Neural cell (in vitro differentiated cells): ENCODE results near the gene CRYBA1. TPM values are rescaled to one million over a fixed set of nuclear protein-coding genes. Genes with fewer than 3 reads are reported as not detected.

Experiments used
- H2AFZ ChIP-seq: fragments of 200-600, 300-800 bp; sonication (generic), shearing (Covaris generic); 2 replicates; pipeline ENCODE4 v1.6.0; 2014; ENCODE audit warnings: low read depth, mild to moderate bottlenecking, antibody characterized with exemption, low read length, moderate library complexity
- H3F3A ChIP-seq: fragments of 200-600 bp; shearing (Covaris generic); 2 replicates; pipeline ENCODE4 v1.6.1; 2016; ENCODE audit warnings: mild to moderate bottlenecking, moderate library complexity, mixed read lengths, antibody characterized with exemption, low read length; ENCODE audit not compliant: insufficient read depth, poor library complexity, severe bottlenecking
- H3K27ac ChIP-seq: fragments of 200-600, 300-800 bp; sonication (generic), shearing (Covaris generic); 2 replicates; pipeline ENCODE4 v1.5.1; 2014; ENCODE audit warnings: mild to moderate bottlenecking, low read length, moderate library complexity
- H3K27me3 ChIP-seq: fragments of 300-800, 200-600 bp; sonication (generic), shearing (Covaris generic); 2 replicates; pipeline ENCODE4 v1.6.0; 2014; ENCODE audit warnings: mild to moderate bottlenecking, low read depth, low read length, moderate library complexity; ENCODE audit not compliant: insufficient read depth
- H3K36me3 ChIP-seq: fragments of 300-800, 200-600 bp; sonication (generic), shearing (Covaris generic); 2 replicates; pipeline ENCODE4 v1.5.1; 2014; ENCODE audit warnings: mild to moderate bottlenecking, antibody characterized with exemption, low read length, moderate library complexity; ENCODE audit not compliant: insufficient read depth
- H3K4me2 ChIP-seq: fragments of 300-800, 200-600 bp; sonication (generic), shearing (Covaris generic); 2 replicates; pipeline ENCODE4 v1.6.0; 2014; ENCODE audit warnings: mild to moderate bottlenecking, low read length
- H3K4me3 ChIP-seq: fragments of 300-800, 200-600 bp; sonication (generic), shearing (Covaris generic); 2 replicates; pipeline ENCODE4 v1.5.1; 2014; ENCODE audit warnings: mild to moderate bottlenecking, low read length, moderate library complexity
- H3K79me2 ChIP-seq: fragments of 200-600 bp; shearing (Covaris generic); replicated peaks from 2 replicates; pipeline ENCODE4 v1.6.0; 2014; ENCODE audit warnings: mild to moderate bottlenecking, low read length, moderate library complexity; ENCODE audit not compliant: insufficient read depth
- H3K9ac ChIP-seq: fragments of 300-800, 200-600 bp; sonication (generic), shearing (Covaris generic); 2 replicates; pipeline ENCODE4 v1.6.1; 2016; ENCODE audit warnings: mild to moderate bottlenecking, low read length, mixed read lengths
- H3K9me2 ChIP-seq: fragments of 200-600 bp; shearing (Covaris generic); 2 replicates; pipeline ENCODE4 v1.6.1; 2016; ENCODE audit warnings: mild to moderate bottlenecking, low read length, mixed read lengths; ENCODE audit not compliant: insufficient read depth
- H3K9me3 ChIP-seq: fragments of 200-600, 300-800 bp; sonication (generic), shearing (Covaris generic); 2 replicates; pipeline ENCODE4 v1.6.1; 2016; ENCODE audit warnings: mild to moderate bottlenecking, mixed run types, low read length, moderate library complexity, mixed read lengths
- H4K20me1 ChIP-seq: fragments of 200-600 bp; shearing (Covaris generic); 2 replicates; pipeline ENCODE4 v1.6.1; 2016; ENCODE audit warnings: mild to moderate bottlenecking, mixed run types; ENCODE audit not compliant: insufficient read depth
- CTCF ChIP-seq: fragments of 450-650 bp; IDR thresholded peaks from 2 replicates; pipeline ENCODE4 v1.5.1; 2014; ENCODE audit warnings: antibody characterized with exemption, mild to moderate bottlenecking, moderate library complexity; ENCODE audit not compliant: poor library complexity, severe bottlenecking
- EP300 ChIP-seq: fragments of 450-650 bp; conservative IDR thresholded peaks from 2 replicates; pipeline ENCODE4 v1.6.1; 2014; ENCODE audit warnings: antibody characterized with exemption, mild to moderate bottlenecking, moderate library complexity; ENCODE audit not compliant: poor library complexity, severe bottlenecking
- EZH2 ChIP-seq: fragments of 200-600, 300-800 bp; shearing (Covaris generic), sonication (generic); IDR thresholded peaks from 2 replicates; pipeline ENCODE4 v1.6.1; 2014; ENCODE audit warnings: antibody characterized with exemption, low read length, borderline replicate concordance, mild to moderate bottlenecking; ENCODE audit not compliant: insufficient read depth, poor library complexity, severe bottlenecking
- MXI1 ChIP-seq: fragments of 450-650 bp; conservative IDR thresholded peaks from 2 replicates; pipeline ENCODE4 v1.6.1; 2014; ENCODE audit warnings: antibody characterized with exemption, mild to moderate bottlenecking; ENCODE audit not compliant: poor library complexity, severe bottlenecking
- POLR2AphosphoS5 ChIP-seq: IDR thresholded peaks from 2 replicates; pipeline ENCODE4 v1.6.1; 2012
- RAD21 ChIP-seq: fragments of 450-650 bp; conservative IDR thresholded peaks from 2 replicates; pipeline ENCODE4 v1.6.1; 2014; ENCODE audit warnings: antibody characterized with exemption, mild to moderate bottlenecking, moderate library complexity
- REST ChIP-seq: IDR thresholded peaks from 2 replicates; pipeline ENCODE4 v1.6.1; 2012; ENCODE audit warnings: borderline replicate concordance
- SMC3 ChIP-seq: fragments of 450-650 bp; conservative IDR thresholded peaks from 2 replicates; pipeline ENCODE4 v1.6.1; 2014; ENCODE audit warnings: antibody characterized with exemption, mild to moderate bottlenecking, moderate library complexity; ENCODE audit not compliant: poor library complexity
- TAF1 ChIP-seq: IDR thresholded peaks from 2 replicates; pipeline ENCODE4 v1.6.1; 2012; ENCODE audit warnings: low read depth
- polyA plus RNA-seq: library from polyadenylated mRNA; depleted of rRNA; stranded (reverse); fragments of >200 nt; gene quantifications from 2 replicates; pipeline ENCODE4 v1.2.3, GENCODE V29; 2014

The CRYBA1 gene
- polyA plus RNA-seq, 1 donor from 2014 or later = not detected

GRCh38 chr17:29255926-29256522 is 9.4 kb downstream of the CRYBA1 start:
- H2AFZ ChIP-seq = no peak overlapping the region
- H3K9ac ChIP-seq = no peak overlapping the region
- H3K27ac ChIP-seq = no peak overlapping the region
- no peaks in the 10 kb centered on the region for H4K20me1 ChIP-seq
- no peaks in the 10 kb centered on the region for H3K9me2 ChIP-seq
- H3F3A ChIP-seq = no peaks in the 10 kb centered on the region
- H3K79me2 ChIP-seq = peaks cover 7% of the 10 kb centered on the region
- no peaks in the 10 kb centered on the region for H3K9me3 ChIP-seq
- no peak overlapping the region for H3K4me2 ChIP-seq
- TF ChIP-seq CTCF (no peak), REST (no peak), EP300 (no peak), EZH2 (no peak), RAD21 (no peak), SMC3 (no peak), POLR2AphosphoS5 (no peak), TAF1 (no peak), MXI1 (no peak)
- H3K36me3 ChIP-seq = no peaks in the 10 kb centered on the region
- H3K27me3 ChIP-seq = no peaks in the 10 kb centered on the region
- H3K4me3 ChIP-seq = no peak overlapping the region

- H3K4me3 ChIP-seq = no peak overlapping the region
- no peak for TF ChIP-seq MXI1
- TF ChIP-seq POLR2AphosphoS5 = no peak
- TF ChIP-seq CTCF = no peak
- TF ChIP-seq RAD21 = no peak
- no peak for TF ChIP-seq SMC3
- no peak for TF ChIP-seq EP300
- no peak for TF ChIP-seq REST
- TF ChIP-seq EZH2 = no peak
- TF ChIP-seq TAF1 = no peak
- H2AFZ ChIP-seq = no peak overlapping the region
- peaks cover 7% of the 10 kb centered on the region for H3K79me2 ChIP-seq
- H3K9ac ChIP-seq = no peak overlapping the region
- no peak overlapping the region for H3K4me2 ChIP-seq
- no peaks in the 10 kb centered on the region for H4K20me1 ChIP-seq
- H3K9me3 ChIP-seq = no peaks in the 10 kb centered on the region
- H3K27me3 ChIP-seq = no peaks in the 10 kb centered on the region
- H3F3A ChIP-seq = no peaks in the 10 kb centered on the region
- no peaks in the 10 kb centered on the region for H3K36me3 ChIP-seq
- no peaks in the 10 kb centered on the region for H3K9me2 ChIP-seq
- no peak overlapping the region for H3K27ac ChIP-seq
These were observed 10.2 kb downstream of the CRYBA1 start for GRCh38 chr17:29256735-29257466.
